ENCODE measurements around the gene LARGE1. TPM values are rescaled to one million over a fixed set of nuclear protein-coding genes. Genes with fewer than 3 reads are reported as not detected.

The LARGE1 gene
- total RNA-seq, 1 experiment from 2014 or later: 1.5 TPM

GRCh38 chr22:33684087-33684486 lies 236.2 kb downstream of the LARGE1 start (continued):
- TF ChIP-seq REST (IDR thresholded peaks at IDR 0.05; ENCODE audit: low read depth): no peak

- H3K9me2 ChIP-seq (ENCODE audit: insufficient read depth): no peaks in the 10 kb centered on the region
- intact Hi-C loops (cut with micrococcal nuclease): no loop called here
- no peaks in the 10 kb centered on the region for H3K36me3 ChIP-seq (ENCODE audit: control insufficient read depth in 1 of 2, insufficient read depth in 2 of 2, low read length in 2 of 2)
- H4K20me1 ChIP-seq (ENCODE audit: insufficient read depth): no peaks in the 10 kb centered on the region
- BruUV-seq (replicated peaks): no TSS peak
- ChIA-PET POLR2A (no interaction called here), RAD21 (ENCODE audit: low non-redundant PET in 1 of 2, low total read pairs in 2 of 2, uncharacterized antibody in 2 of 2, unreplicated experiment in 2 of 2) (no interaction called here), CTCF (no interaction called here)
- no peaks in the 10 kb centered on the region for H3K27me3 ChIP-seq (ENCODE audit: insufficient read depth, low read length)
- no peak overlapping the region for H3K4me3 ChIP-seq (replicated peaks in 1 of 2; ENCODE audit: low read depth in 1 of 2, low read length in 2 of 2)
- no peak for DNase-seq (ENCODE audit: low read depth, low spot score)
- no peak overlapping the region for H3K27ac ChIP-seq (ENCODE audit: low read depth, low read length)
- no peak for ATAC-seq
- H3K9me3 ChIP-seq (ENCODE audit: control insufficient read depth in 1 of 2, insufficient read depth in 1 of 2, low read depth in 1 of 2, low read length in 2 of 2): peaks cover 5 to 29% of the 10 kb centered on the region in 2 experiments; a peak in 2 of 4 replicates
- no peak overlapping the region for H3K4me2 ChIP-seq (ENCODE audit: low read length)
- H2AFZ ChIP-seq (ENCODE audit: low read depth, low read length, poor library complexity, severe bottlenecking): no peak overlapping the region
- TF ChIP-seq CEBPB (IDR thresholded peaks at IDR 0.05; ENCODE audit: low read depth) (no peak), ZBTB33 (IDR thresholded peaks at IDR 0.05; ENCODE audit: extremely low read depth, insufficient replicate concordance, low read length) (no peak), SIN3A (IDR thresholded peaks at IDR 0.05; ENCODE audit: low read depth) (no peak)
- H3K4me1 ChIP-seq (ENCODE audit: control insufficient read depth in 1 of 2, insufficient read depth in 2 of 2, low read length in 2 of 2): no peaks in the 10 kb centered on the region
- no peak overlapping the region for H3K9ac ChIP-seq (ENCODE audit: low read length)
- no peaks in the 10 kb centered on the region for H3K79me2 ChIP-seq (ENCODE audit: insufficient read depth, low read length)
Observed at GRCh38 chr22:33682927-33683326, 237.3 kb downstream of the LARGE1 start.
